GM10248 (cell line): Measurements from ENCODE around the gene TTBK2.

Experiments used
- CTCF ChIA-PET: fragments of 300-600 bp; sonication (Branson Sonifier 250); formaldehyde crosslinking; extraction: SDS; loops from one replicate; lab custom pipeline; 2021; ENCODE audit warnings: antibody characterized with exemption; lab: Yijun Ruan, JAX
- POLR2A ChIA-PET: fragments of 350-650 bp; sonication (Branson Sonifier 250); formaldehyde crosslinking; extraction: SDS; loops from one replicate; lab custom pipeline; 2020; ENCODE audit warnings: antibody characterized with exemption; lab: Yijun Ruan, JAX
- DNase-seq: peaks from one replicate; pipeline ENCODE4 v3.0.0; 2012; ENCODE audit errors: extremely low spot score
- CTCF ChIP-seq: IDR thresholded peaks from 2 replicates; pipeline ENCODE4 v1.5.1; 2012; ENCODE audit warnings: mild to moderate bottlenecking, low read depth; ENCODE audit errors: extremely low read depth, missing control alignments, control extremely low read depth

The TTBK2 gene

GRCh38 chr15:42728972-42729371 is 191.6 kb downstream of the TTBK2 start:
- TF ChIP-seq CTCF: no peak
- no peak for DNase-seq
- ChIA-PET POLR2A (no interaction called here), CTCF (no interaction called here)

GRCh38 chr15:42728560-42728959 is 192.0 kb downstream of the TTBK2 start:
- POLR2A ChIA-PET: no interaction called here
- CTCF ChIA-PET: no interaction called here
- no peak for DNase-seq
- TF ChIP-seq CTCF: no peak

GRCh38 chr15:42727750-42728381 is 192.7 kb downstream of the TTBK2 start:
- CTCF ChIA-PET: interaction anchor here (2.0 kb wide), 1 partner anchor 199 kb away, joined by 7 read pairs; no protein-coding TSS in a partner anchor
- POLR2A ChIA-PET: no interaction called here
- no peak for DNase-seq
- no peak for TF ChIP-seq CTCF

GRCh38 chr15:42726114-42726513 is 194.5 kb downstream of the TTBK2 start:
- ChIA-PET CTCF (interaction anchor here (1.3 to 2.0 kb wide), 2 partner anchors 9 to 200 kb away, joined by 5 to 7 read pairs; no protein-coding TSS in a partner anchor), POLR2A (interaction anchor here (0.7 kb wide), 1 partner anchor 76 kb away, joined by 6 read pairs; no protein-coding TSS in a partner anchor)
- no peak for TF ChIP-seq CTCF
- DNase-seq: no peak

GRCh38 chr15:42725331-42725903 is 195.2 kb downstream of the TTBK2 start:
- POLR2A ChIA-PET: interaction anchor here (0.7 kb wide), 1 partner anchor 166 kb away, joined by 3 read pairs; no protein-coding TSS in a partner anchor
- no peak for DNase-seq
- CTCF ChIA-PET: interaction anchor here (0.7 kb wide), 1 partner anchor 201 kb away, joined by 3 read pairs; no protein-coding TSS in a partner anchor
- no peak for TF ChIP-seq CTCF

- no peak for TF ChIP-seq CTCF
- ChIA-PET POLR2A (no interaction called here), CTCF (no interaction called here)
- peak; percentile 8 for DNase-seq
Observed at GRCh38 chr15:42724276-42724675, 196.3 kb downstream of the TTBK2 start.
